GM18507 (cell line): Measurements from ENCODE around the gene CLMN.

Experiments used
- DNase-seq: peaks from one replicate; pipeline ENCODE4 v3.0.0; 2011; ENCODE audit warnings: low read depth; ENCODE audit not compliant: insufficient read length; ENCODE audit errors: extremely low spot score
- FAIRE-seq: peaks from 2 replicates; lab custom pipeline; 2011; peaks lifted over from hg19 to GRCh38; lab: Jason Lieb, UNC

The CLMN gene

GRCh38 chr14:95233702-95234241, 85.9 kb downstream of the CLMN start:
- DNase-seq (peak; percentile 64), FAIRE-seq (peak; percentile 95)

- FAIRE-seq (no peak), DNase-seq (no peak)
These were observed 86.7 kb downstream of the CLMN start for GRCh38 chr14:95232894-95233584.

- FAIRE-seq (no peak), DNase-seq (no peak)
These were observed 87.6 kb downstream of the CLMN start for GRCh38 chr14:95231966-95232633.

GRCh38 chr14:95229749-95230148, 90.0 kb downstream of the CLMN start:
- DNase-seq (no peak), FAIRE-seq (peak; percentile 24)

GRCh38 chr14:95228240-95228639, 91.5 kb downstream of the CLMN start:
- FAIRE-seq (no peak), DNase-seq (no peak)

GRCh38 chr14:95227279-95227860, 92.3 kb downstream of the CLMN start:
- DNase-seq (no peak), FAIRE-seq (no peak)

GRCh38 chr14:95226801-95227200, 92.9 kb downstream of the CLMN start:
- no peak for FAIRE-seq
- no peak for DNase-seq

GRCh38 chr14:95225251-95225887, 94.3 kb downstream of the CLMN start:
- no peak for FAIRE-seq

GRCh38 chr14:95222870-95223398, 96.8 kb downstream of the CLMN start:
- DNase-seq (no peak), FAIRE-seq (no peak)

More at GRCh38 chr14:95225251-95225887, 94.3 kb downstream of the CLMN start:
- DNase-seq = no peak

- DNase-seq = no peak
- no peak for FAIRE-seq
These were observed 97.5 kb downstream of the CLMN start for GRCh38 chr14:95222151-95222631.

- FAIRE-seq (no peak), DNase-seq (no peak)
These were observed 98.2 kb downstream of the CLMN start for GRCh38 chr14:95221531-95221930.

- DNase-seq (no peak), FAIRE-seq (no peak)
These were observed 99.0 kb downstream of the CLMN start for GRCh38 chr14:95220663-95221231.

GRCh38 chr14:95218472-95219193, 101.1 kb downstream of the CLMN start:
- no peak for FAIRE-seq
- no peak for DNase-seq

GRCh38 chr14:95218006-95218405, 101.7 kb downstream of the CLMN start:
- no peak for FAIRE-seq
- DNase-seq = no peak

- DNase-seq = no peak
- no peak for FAIRE-seq
These were observed 102.3 kb downstream of the CLMN start for GRCh38 chr14:95217391-95217900.

- DNase-seq = no peak
- peak; percentile 90 for FAIRE-seq
These were observed 103.7 kb downstream of the CLMN start for GRCh38 chr14:95216008-95216407.

- peak; percentile 71 for FAIRE-seq
- peak; percentile 20 for DNase-seq
These were observed 104.5 kb downstream of the CLMN start for GRCh38 chr14:95215094-95215725.

GRCh38 chr14:95213774-95214173, 105.9 kb downstream of the CLMN start:
- FAIRE-seq (no peak), DNase-seq (no peak)
